Neural progenitor cell (in vitro differentiated cells): ENCODE data around the gene ACTR1A. TPM values are rescaled to one million over a fixed set of nuclear protein-coding genes. Genes with fewer than 3 reads are reported as not detected.

Experiments
- DNase-seq: peaks from one replicate; pipeline ENCODE4 v3.0.0-alpha.2; 2016; ENCODE audit warnings: low spot score
- H2AFZ ChIP-seq: fragments of 200-600 bp; sonication (generic); replicated peaks from 2 replicates; pipeline ENCODE4 v1.6.1; 2016; ENCODE audit warnings: antibody characterized with exemption
- H3F3A ChIP-seq: fragments of 200-600 bp; sonication (generic); 2 replicates; pipeline ENCODE4 v1.6.1; 2016; ENCODE audit warnings: antibody characterized with exemption, low read depth
- H3K27ac ChIP-seq: fragments of 200-600 bp; sonication (generic); 2 replicates; pipeline ENCODE4 v1.5.1; 2016; ENCODE audit warnings: mild to moderate bottlenecking
- H3K27me3 ChIP-seq: fragments of 200-600 bp; sonication (generic); 2 replicates; pipeline ENCODE4 v1.6.1; 2016; ENCODE audit warnings: mild to moderate bottlenecking, moderate library complexity
- H3K36me3 ChIP-seq: fragments of 200-600 bp; sonication (generic); 2 replicates; pipeline ENCODE4 v1.5.1; 2016
- H3K4me1 ChIP-seq: fragments of 200-600 bp; sonication (generic); 2 replicates; pipeline ENCODE4 v1.6.1; 2016; ENCODE audit warnings: mixed run types
- H3K4me2 ChIP-seq: fragments of 200-600 bp; sonication (generic); 2 replicates; pipeline ENCODE4 v1.6.1; 2016
- H3K4me3 ChIP-seq: fragments of 200-600 bp; sonication (generic); 2 replicates; pipeline ENCODE4 v1.5.1; 2016
- H3K79me2 ChIP-seq: fragments of 200-600 bp; sonication (generic); 2 replicates; pipeline ENCODE4 v1.6.1; 2016; ENCODE audit warnings: low read depth
- H3K9ac ChIP-seq: fragments of 200-600 bp; sonication (generic); 2 replicates; pipeline ENCODE4 v1.6.1; 2016
- H3K9me3 ChIP-seq: fragments of 200-600 bp; sonication (generic); 2 replicates; pipeline ENCODE4 v1.5.1; 2016; ENCODE audit warnings: low read depth
- H4K20me1 ChIP-seq: fragments of 200-600 bp; sonication (generic); 2 replicates; pipeline ENCODE4 v1.6.1; 2016; ENCODE audit warnings: low read depth
- H3K27ac Mint-ChIP-seq: 3 replicates; pipeline ENCODE4 v1.8.0; 2021; ENCODE audit warnings: mixed read lengths
- H3K27me3 Mint-ChIP-seq: 2 replicates; pipeline ENCODE4 v1.8.0; 2022; ENCODE audit warnings: low read depth, mild to moderate bottlenecking, inconsistent platforms, moderate library complexity, mixed read lengths; ENCODE audit not compliant: insufficient read depth
- H3K36me3 Mint-ChIP-seq: 3 replicates; pipeline ENCODE4 v1.8.0; 2021; ENCODE audit warnings: mixed read lengths
- H3K4me1 Mint-ChIP-seq: 3 replicates; pipeline ENCODE4 v1.8.0; 2021; ENCODE audit warnings: mixed read lengths
- H3K4me3 Mint-ChIP-seq: 3 replicates; pipeline ENCODE4 v1.8.0; 2021; ENCODE audit warnings: mild to moderate bottlenecking, moderate library complexity, mixed read lengths
- H3K9me3 Mint-ChIP-seq: 3 replicates; pipeline ENCODE4 v1.8.0; 2020; ENCODE audit warnings: mixed read lengths
- CTCF ChIP-seq: fragments of 200-600 bp; sonication (generic); IDR thresholded peaks from 2 replicates; pipeline ENCODE4 v1.5.1; 2017; ENCODE audit warnings: antibody characterized with exemption, mild to moderate bottlenecking
- EZH2 ChIP-seq: fragments of 200-600 bp; sonication (generic); IDR thresholded peaks from 2 replicates; pipeline ENCODE4 v1.6.1; 2017; ENCODE audit warnings: antibody characterized with exemption, mild to moderate bottlenecking, moderate library complexity
- EZH2phosphoT487 ChIP-seq: fragments of 200-600 bp; sonication (generic); IDR thresholded peaks from 2 replicates; pipeline ENCODE4 v1.6.1; 2017; ENCODE audit warnings: antibody characterized with exemption
- total RNA-seq: library from RNA; depleted of rRNA; stranded (reverse); fragments of >200 nt; gene quantifications from 2 replicates; pipeline ENCODE4 v1.2.3, GENCODE V29; 2015; ENCODE audit warnings: low replicate concordance

The ACTR1A gene
- total RNA-seq, 1 donor from 2014 or later: 86.9 TPM

DNA sequence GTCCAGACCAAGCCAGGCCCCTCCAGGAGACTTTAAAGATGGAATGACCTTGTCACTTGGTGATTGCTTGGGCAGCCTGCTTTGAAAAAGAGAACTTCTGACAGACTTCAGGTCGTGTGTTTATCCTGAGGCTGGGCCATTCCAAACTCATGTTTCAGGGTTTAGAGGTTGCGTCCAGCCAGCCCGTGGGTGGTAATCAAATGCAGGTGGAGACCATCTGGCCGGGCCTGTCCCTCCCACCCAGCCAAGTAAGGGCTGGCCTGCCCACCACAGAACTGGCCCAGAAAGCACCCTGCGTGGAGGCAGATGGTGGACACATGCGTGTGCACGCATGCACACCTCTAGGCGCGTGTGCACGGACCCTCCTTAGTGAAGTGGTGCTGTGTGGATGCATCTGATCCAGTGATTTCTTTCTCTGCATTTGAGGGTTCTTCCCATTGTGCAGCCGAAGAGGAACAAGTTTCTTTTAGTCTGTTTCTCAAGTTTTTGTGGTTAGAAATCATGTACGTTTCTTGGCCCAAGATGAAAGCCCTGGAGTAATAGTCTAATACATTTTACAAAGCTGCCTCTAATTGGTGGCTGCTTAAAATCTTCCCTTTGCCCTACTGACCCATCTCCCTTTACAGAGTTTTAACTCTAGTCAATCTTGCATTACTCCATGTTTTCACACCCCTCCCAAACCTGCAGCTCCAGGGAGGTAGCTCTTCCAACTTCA is 44.3 kb upstream of the ACTR1A start:
- Histone ChIP-seq H3K27me3 (no peaks in the 10 kb centered on the region), H3K4me1 (peaks cover 12% of the 10 kb centered on the region), H3K9ac (no peak overlapping the region), H3K9me3 (no peaks in the 10 kb centered on the region), H3K4me3 (no peak overlapping the region), H3K27ac (no peak overlapping the region), H2AFZ (no peak overlapping the region), H3K36me3 (no peaks in the 10 kb centered on the region), H3K79me2 (peaks cover 23% of the 10 kb centered on the region), H3F3A (no peaks in the 10 kb centered on the region), H3K4me2 (no peak overlapping the region), H4K20me1 (peaks cover 52% of the 10 kb centered on the region)
- no peak for TF ChIP-seq CTCF
- TF ChIP-seq EZH2phosphoT487: no peak
- TF ChIP-seq EZH2: no peak
- Mint-ChIP-seq H3K4me3 (no peak overlapping the region), H3K36me3 (peaks cover 14% of the 10 kb centered on the region), H3K4me1 (peaks cover 8% of the 10 kb centered on the region), H3K27ac (no peak overlapping the region), H3K9me3 (no peaks in the 10 kb centered on the region), H3K27me3 (peaks cover 3% of the 10 kb centered on the region)
- no peak for DNase-seq

- Mint-ChIP-seq H3K4me3 (no peak overlapping the region), H3K27me3 (peaks cover 3% of the 10 kb centered on the region)
Observed at GRCh38 chr10:102545997-102546396, 43.5 kb upstream of the ACTR1A start.

DNA sequence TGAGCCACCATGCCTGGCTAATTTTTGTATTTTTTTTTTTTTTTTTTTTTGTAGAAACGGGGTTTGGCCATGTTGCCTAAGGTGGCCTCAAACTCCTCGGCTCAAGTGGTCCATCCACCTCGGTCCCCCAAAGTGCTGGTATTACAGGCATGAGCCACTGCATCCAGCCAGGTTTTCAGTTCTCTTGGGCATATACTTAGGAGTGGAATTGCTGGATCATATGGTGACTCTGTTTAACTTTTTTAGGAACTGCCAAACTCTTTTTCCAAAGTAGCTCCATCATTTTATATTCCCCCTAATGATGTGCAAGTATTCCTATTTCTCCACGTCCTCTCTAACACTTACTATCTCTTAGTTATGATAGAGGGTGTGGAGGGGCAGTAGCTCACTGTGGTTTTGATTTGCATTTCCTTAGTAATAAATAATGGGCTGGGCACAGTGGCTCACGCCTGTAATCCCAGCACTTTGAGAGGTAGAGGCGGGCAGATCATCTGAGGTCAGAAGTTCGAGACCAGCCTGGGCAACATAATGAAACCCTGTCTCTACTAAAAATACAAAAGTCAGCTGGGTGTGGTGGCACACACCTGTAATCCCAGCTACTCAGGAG is 42.9 kb upstream of the ACTR1A start:
- H3K4me1 Mint-ChIP-seq: peaks cover 8% of the 10 kb centered on the region
- H3K27me3 Mint-ChIP-seq: peaks cover 3% of the 10 kb centered on the region
- Histone ChIP-seq H3K79me2 (peaks cover 24% of the 10 kb centered on the region), H3K9ac (no peak overlapping the region), H3K4me1 (peaks cover 12% of the 10 kb centered on the region), H3K4me2 (no peak overlapping the region), H2AFZ (no peak overlapping the region), H3K4me3 (no peak overlapping the region), H3K27me3 (no peaks in the 10 kb centered on the region), H3K9me3 (no peaks in the 10 kb centered on the region), H3K36me3 (no peaks in the 10 kb centered on the region), H3F3A (no peaks in the 10 kb centered on the region), H4K20me1 (peaks cover 52% of the 10 kb centered on the region), H3K27ac (no peak overlapping the region)
- TF ChIP-seq EZH2phosphoT487 (no peak), EZH2 (no peak), CTCF (no peak)
- H3K4me3 Mint-ChIP-seq: no peak overlapping the region
- H3K27ac Mint-ChIP-seq: no peak overlapping the region
- H3K9me3 Mint-ChIP-seq: no peaks in the 10 kb centered on the region
- H3K36me3 Mint-ChIP-seq: peaks cover 10% of the 10 kb centered on the region
- DNase-seq: no peak

More at GRCh38 chr10:102545997-102546396, 43.5 kb upstream of the ACTR1A start:
- DNase-seq: no peak
- no peak for TF ChIP-seq CTCF
- TF ChIP-seq EZH2phosphoT487: no peak
- no peak for TF ChIP-seq EZH2
- Mint-ChIP-seq H3K27ac (no peak overlapping the region), H3K9me3 (no peaks in the 10 kb centered on the region), H3K4me1 (peaks cover 8% of the 10 kb centered on the region), H3K36me3 (peaks cover 13% of the 10 kb centered on the region)
- no peak overlapping the region for H2AFZ ChIP-seq
- no peaks in the 10 kb centered on the region for H3K9me3 ChIP-seq
- peaks cover 52% of the 10 kb centered on the region for H4K20me1 ChIP-seq
- H3K79me2 ChIP-seq: peaks cover 23% of the 10 kb centered on the region
- H3K4me3 ChIP-seq: no peak overlapping the region
- no peak overlapping the region for H3K27ac ChIP-seq
- no peak overlapping the region for H3K4me2 ChIP-seq
- H3K4me1 ChIP-seq: peaks cover 12% of the 10 kb centered on the region
- H3K36me3 ChIP-seq: no peaks in the 10 kb centered on the region
- no peaks in the 10 kb centered on the region for H3K27me3 ChIP-seq
- H3F3A ChIP-seq: no peaks in the 10 kb centered on the region
- H3K9ac ChIP-seq: no peak overlapping the region
